IPS DF 6.9 (cell line): ENCODE results near the gene LYRM4.

Experiments
- DNase-seq: peaks from one replicate; pipeline ENCODE4 v3.0.0-alpha.2; 2013; ENCODE audit warnings: low read depth, low spot score
- H3K27ac ChIP-seq: one replicate; pipeline ENCODE4 v1.5.1; 2013; ENCODE audit warnings: low read length, control low read depth
- H3K27me3 ChIP-seq: 2 replicates; pipeline ENCODE4 v1.6.1; 2013; ENCODE audit warnings: mild to moderate bottlenecking, low read length; ENCODE audit not compliant: control insufficient read depth, insufficient read depth
- H3K36me3 ChIP-seq: 2 replicates; pipeline ENCODE4 v1.6.1; 2013; ENCODE audit warnings: low read length; ENCODE audit not compliant: control insufficient read depth, insufficient read depth
- H3K4me1 ChIP-seq: 2 replicates; pipeline ENCODE4 v1.6.1; 2013; ENCODE audit warnings: low read length; ENCODE audit not compliant: control insufficient read depth, insufficient read depth
- H3K4me3 ChIP-seq: 2 replicates; pipeline ENCODE4 v1.5.1; 2013; ENCODE audit warnings: mild to moderate bottlenecking, low read length
- H3K9me3 ChIP-seq: 2 replicates; pipeline ENCODE4 v1.6.1; 2013; ENCODE audit warnings: low read length, inconsistent platforms; ENCODE audit not compliant: control insufficient read depth, insufficient read depth
- WGBS: extraction: QIAGEN DNeasy Blood & Tissue Kit; methylation state at CpG from one replicate; pipeline ENCODE4 v1.1.7; 2013; ENCODE audit warnings: mixed read lengths, missing lambda C conversion rate; ENCODE audit not compliant: insufficient read length, insufficient coverage; 5-methylcytosine and 5-hydroxymethylcytosine counted together

Gene LYRM4

GRCh38 chr6:5260661-5261544, at the start of gene LYRM4, which contains the start of gene FARS2:
Gene LYRM4 (minus strand): TSS chr6:5260950. CDS start chr6:5260733, 217 bp downstream.
Gene FARS2 (plus strand): TSS chr6:5261513.
- Histone ChIP-seq H3K4me3 (peak within 1 kb of the TSS; percentile 76), H3K4me1 (no peaks in the 10 kb centered on the region), H3K27ac (no peak within 1 kb of the TSS), H3K9me3 (no peaks in the 10 kb centered on the region), H3K36me3 (no peaks in the 10 kb centered on the region), H3K27me3 (no peaks in the 10 kb centered on the region)
- WGBS, result no CpG with 5 or more reads among the region's 85 CpGs
- peak; percentile 55 for DNase-seq

GRCh38 chr6:5308066-5308465, 47.3 kb upstream of the LYRM4 start:
- WGBS, result 100% methylated on average over 1 of the region's 4 CpGs
- Histone ChIP-seq H3K27ac (no peak overlapping the region), H3K4me1 (peaks cover under 1% of the 10 kb centered on the region; the same call in 1 of the 2 replicates), H3K27me3 (no peaks in the 10 kb centered on the region), H3K4me3 (no peak overlapping the region), H3K36me3 (no peaks in the 10 kb centered on the region), H3K9me3 (no peaks in the 10 kb centered on the region)
- no peak for DNase-seq

GRCh38 chr6:5307058-5307457, 46.3 kb upstream of the LYRM4 start:
- Histone ChIP-seq H3K9me3 (no peaks in the 10 kb centered on the region), H3K36me3 (no peaks in the 10 kb centered on the region), H3K27ac (no peak overlapping the region), H3K4me3 (no peak overlapping the region), H3K27me3 (no peaks in the 10 kb centered on the region), H3K4me1 (no peaks in the 10 kb centered on the region)
- DNase-seq, result no peak

- Histone ChIP-seq H3K27ac (no peak overlapping the region), H3K27me3 (no peaks in the 10 kb centered on the region), H3K4me3 (no peak overlapping the region), H3K9me3 (no peaks in the 10 kb centered on the region), H3K4me1 (no peaks in the 10 kb centered on the region), H3K36me3 (no peaks in the 10 kb centered on the region)
- no peak for DNase-seq
- WGBS, result no CpG with 5 or more reads among the region's 5 CpGs
Measured at GRCh38 chr6:5305968-5306626, 45.3 kb upstream of the LYRM4 start.

GRCh38 chr6:5303682-5304081, 42.9 kb upstream of the LYRM4 start:
- Histone ChIP-seq H3K36me3 (no peaks in the 10 kb centered on the region), H3K4me1 (no peaks in the 10 kb centered on the region), H3K9me3 (no peaks in the 10 kb centered on the region), H3K4me3 (no peak overlapping the region), H3K27ac (no peak overlapping the region), H3K27me3 (no peaks in the 10 kb centered on the region)
- WGBS, result no CpG with 5 or more reads among the region's 8 CpGs
- no peak for DNase-seq

- Histone ChIP-seq H3K4me1 (no peaks in the 10 kb centered on the region), H3K27me3 (no peaks in the 10 kb centered on the region), H3K27ac (no peak overlapping the region), H3K9me3 (no peaks in the 10 kb centered on the region), H3K36me3 (no peaks in the 10 kb centered on the region), H3K4me3 (no peak overlapping the region)
- no CpG with 5 or more reads among the region's 10 CpGs for WGBS
- DNase-seq, result peak; percentile 35
Measured at GRCh38 chr6:5302995-5303622, 42.4 kb upstream of the LYRM4 start.

- no peaks in the 10 kb centered on the region for H3K9me3 ChIP-seq
- no peaks in the 10 kb centered on the region for H3K27me3 ChIP-seq
- WGBS, result no CpG with 5 or more reads among the region's 10 CpGs
- 0 out of 2 replicates have a peak, but pooled peaks cover 1% of the 10 kb centered on the region for H3K4me1 ChIP-seq
- DNase-seq, result no peak
- H3K27ac ChIP-seq, result no peak overlapping the region
- H3K4me3 ChIP-seq, result no peak overlapping the region
- no peaks in the 10 kb centered on the region for H3K36me3 ChIP-seq
Measured at GRCh38 chr6:5302220-5302946, 41.6 kb upstream of the LYRM4 start.

- H3K4me3 ChIP-seq, result no peak overlapping the region
- H3K27me3 ChIP-seq, result no peaks in the 10 kb centered on the region
- no peaks in the 10 kb centered on the region for H3K36me3 ChIP-seq
- H3K4me1 ChIP-seq, result 0 out of 2 replicates have a peak, but pooled peaks cover 1% of the 10 kb centered on the region
- H3K27ac ChIP-seq, result no peak overlapping the region
- DNase-seq, result no peak
- H3K9me3 ChIP-seq, result no peaks in the 10 kb centered on the region
- no CpG with 5 or more reads among the region's 1 CpG for WGBS
Measured at GRCh38 chr6:5300206-5300764, 39.5 kb upstream of the LYRM4 start.

GRCh38 chr6:5295623-5296022, 34.9 kb upstream of the LYRM4 start:
- no CpG with 5 or more reads among the region's 7 CpGs for WGBS

More at GRCh38 chr6:5295623-5296022, 34.9 kb upstream of the LYRM4 start:
- H3K27me3 ChIP-seq, result no peaks in the 10 kb centered on the region
- no peak for DNase-seq
- H3K4me3 ChIP-seq, result no peak overlapping the region
- 0 out of 2 replicates have a peak, but pooled peaks cover 1% of the 10 kb centered on the region for H3K4me1 ChIP-seq
- no peaks in the 10 kb centered on the region for H3K9me3 ChIP-seq
- H3K27ac ChIP-seq, result no peak overlapping the region
- H3K36me3 ChIP-seq, result no peaks in the 10 kb centered on the region
